ENCODE results near the gene SDR42E1.
A peak's percentile ranks its signal among the peaks of the same experiment; 100 is the strongest.
"Not testable (repeated sequence)": the region's sequence is repeated elsewhere in the genome, so short reads cannot be mapped to it uniquely, and the experiment has no call there.

The SDR42E1 gene

GRCh38 chr16:82017911-82018568 lies 6.8 kb upstream of the SDR42E1 start:
- no peak for TF ChIP-seq CTCF (conservative IDR thresholded peaks at IDR 0.05; ENCODE audit: low read length)
- no peak for DNase-seq (ENCODE audit: low read depth)

DNA sequence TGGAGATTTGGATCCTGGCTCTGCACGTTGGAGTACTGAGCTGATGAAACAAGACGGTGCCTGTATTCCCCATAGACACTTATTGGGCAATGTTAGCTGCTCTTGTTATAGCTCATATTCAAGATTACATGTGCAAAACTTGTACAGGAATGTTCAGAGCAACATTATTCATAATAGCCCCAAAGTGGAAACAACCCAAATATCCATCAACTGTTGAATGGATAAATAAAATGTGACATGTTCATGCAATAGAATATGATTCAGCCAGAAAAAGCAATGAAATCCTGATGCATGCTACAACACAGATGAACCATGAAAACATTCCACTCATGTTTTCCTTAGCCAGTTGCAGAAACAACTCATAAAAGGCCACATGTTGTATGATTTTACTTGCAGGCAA lies 5.7 kb upstream of the SDR42E1 start:
- DNase-seq (ENCODE audit: low read depth): peak; percentile 98
- H3K4me3 ChIP-seq (ENCODE audit: low read length): no peak overlapping the region
- TF ChIP-seq CTCF (conservative IDR thresholded peaks at IDR 0.05; ENCODE audit: low read length): no peak

More at GRCh38 chr16:82017911-82018568, 6.8 kb upstream of the SDR42E1 start:
- no peak overlapping the region for H3K4me3 ChIP-seq (ENCODE audit: low read length)

DNA sequence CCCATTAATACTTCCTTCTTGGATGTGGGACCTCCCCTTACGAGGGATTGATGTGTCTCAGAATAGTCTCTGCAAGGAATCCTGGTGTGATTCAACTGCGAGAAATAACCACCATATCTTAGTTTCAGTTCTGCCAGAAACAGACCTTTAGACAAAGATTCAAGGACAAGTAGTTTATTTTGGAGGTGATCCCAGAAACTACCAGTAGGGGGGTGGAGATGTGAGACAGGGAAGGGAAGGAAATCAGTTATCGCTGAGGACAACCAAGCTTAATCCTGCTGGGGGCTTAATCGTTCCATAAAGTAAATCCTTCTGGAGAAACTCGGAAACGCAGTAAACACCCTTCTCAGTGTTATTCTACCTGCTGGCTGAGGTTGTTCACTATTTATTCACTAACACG lies 5.0 kb upstream of the SDR42E1 start:
- H3K4me3 ChIP-seq (ENCODE audit: low read length): no peak overlapping the region
- peak; percentile 58 for DNase-seq (ENCODE audit: low read depth)
- TF ChIP-seq CTCF (conservative IDR thresholded peaks at IDR 0.05; ENCODE audit: low read length): peak; percentile 47

- no peak for DNase-seq (ENCODE audit: low read depth)
- H3K4me3 ChIP-seq (ENCODE audit: low read length): no peak overlapping the region
- TF ChIP-seq CTCF (conservative IDR thresholded peaks at IDR 0.05; ENCODE audit: low read length): no peak
These were observed 1.9 kb upstream of the SDR42E1 start for GRCh38 chr16:82013139-82013538.

- no peak for TF ChIP-seq CTCF (conservative IDR thresholded peaks at IDR 0.05; ENCODE audit: low read length)
- H3K4me3 ChIP-seq (ENCODE audit: low read length): no peak overlapping the region
- DNase-seq (ENCODE audit: low read depth): no peak
These were observed 621 bp downstream of the SDR42E1 start for GRCh38 chr16:82010649-82011048.

DNA sequence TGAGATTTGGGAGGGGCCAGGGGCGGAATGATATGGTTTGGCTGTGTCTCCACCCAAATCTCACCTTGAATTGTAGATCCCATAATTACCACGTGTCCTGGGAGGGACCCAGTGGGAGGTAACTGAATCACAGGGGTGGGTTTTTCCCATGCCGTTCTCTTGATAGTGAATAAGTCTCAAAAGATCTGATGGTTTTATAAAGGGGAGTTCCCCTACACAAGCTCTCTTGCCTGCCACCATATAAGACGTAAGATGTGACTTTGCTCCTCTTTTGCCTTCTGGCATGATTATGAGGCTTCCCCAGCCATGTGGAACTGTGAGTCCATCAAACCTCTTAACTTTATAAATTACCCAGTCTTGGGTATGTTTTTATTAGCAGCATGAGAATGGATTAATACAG lies 1.5 kb downstream of the SDR42E1 start:
- not testable (repeated sequence) for H3K4me3 ChIP-seq (ENCODE audit: low read length)

DNA sequence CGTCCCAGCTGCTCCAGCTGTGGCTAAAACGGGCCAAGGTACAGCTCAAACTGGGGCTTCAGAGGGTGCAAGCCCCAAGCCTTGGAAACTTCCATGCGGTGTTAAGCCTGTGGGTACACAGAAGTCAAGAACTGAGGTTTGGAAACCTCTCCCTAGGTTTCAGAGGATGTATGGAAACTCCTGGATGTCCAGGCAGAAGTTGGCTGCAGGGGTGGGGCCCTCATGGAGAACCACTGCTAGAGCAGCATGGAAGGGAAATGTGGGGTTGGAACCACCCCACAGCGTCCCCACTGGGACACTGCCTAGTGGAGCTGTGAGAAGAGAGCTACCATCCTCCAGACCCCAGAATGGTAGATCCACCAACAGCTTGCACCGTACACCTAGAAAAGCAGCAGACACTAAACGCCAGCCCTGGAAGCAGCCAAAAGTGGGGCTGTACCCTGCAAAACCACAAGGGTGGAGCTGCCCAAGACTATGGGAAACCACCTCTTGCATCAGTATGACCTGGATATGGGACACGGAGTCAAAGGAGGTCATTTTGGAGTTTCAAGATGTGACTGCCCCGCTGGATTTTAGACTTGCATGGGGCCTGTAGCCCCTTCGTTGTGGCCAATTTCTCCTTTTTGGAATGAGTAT lies 2.2 kb downstream of the SDR42E1 start:
- no peak for DNase-seq (ENCODE audit: low read depth)
- no peak overlapping the region for H3K4me3 ChIP-seq (ENCODE audit: low read length)

More for the DNA sequence above, 1.5 kb downstream of the SDR42E1 start:
- not testable (repeated sequence) for DNase-seq (ENCODE audit: low read depth)

More for the DNA sequence above, 2.2 kb downstream of the SDR42E1 start:
- TF ChIP-seq CTCF (conservative IDR thresholded peaks at IDR 0.05; ENCODE audit: low read length): no peak
